SK-N-SH treated with all-trans-retinoic acid at 6 μM for 48 hours (cell line): Measurements from ENCODE around the gene GJC2.

Experiments
- ATAC-seq: fragments of 200-7000 bp; cut with Tn5 transposase; 3 replicates; pipeline ENCODE4 v1.9.1; 2020; ENCODE audit warnings: mild to moderate bottlenecking, moderate library complexity
- ARNTL ChIP-seq: fragments of 450-650 bp; formaldehyde crosslinking; IDR thresholded peaks from 2 replicates; pipeline ENCODE4 v1.5.0; 2020; ENCODE audit warnings: low read depth, mild to moderate bottlenecking, moderate library complexity, borderline replicate concordance
- BACH2 ChIP-seq: fragments of 250-450 bp; sonication (Bioruptor Pico); IDR thresholded peaks from 2 replicates; pipeline ENCODE4 v1.9.0; 2021; ENCODE audit warnings: mild to moderate bottlenecking, borderline replicate concordance
- CSDC2 ChIP-seq: fragments of 250-450 bp; sonication (Bioruptor Pico); IDR thresholded peaks from 2 replicates; pipeline ENCODE4 v1.5.0; 2020; ENCODE audit warnings: mild to moderate bottlenecking, moderate library complexity
- ESRRG ChIP-seq: fragments of 250-450 bp; sonication (Bioruptor Pico); IDR thresholded peaks from 2 replicates; pipeline ENCODE4 v1.6.1; 2021; ENCODE audit warnings: mild to moderate bottlenecking
- GLIS3 ChIP-seq: fragments of 250-450 bp; sonication (Bioruptor Pico); IDR thresholded peaks from 2 replicates; pipeline ENCODE4 v1.5.0; 2020; ENCODE audit warnings: mild to moderate bottlenecking, moderate library complexity
- ISL1 ChIP-seq: fragments of 250-450 bp; sonication (Bioruptor Pico); IDR thresholded peaks from 2 replicates; pipeline ENCODE4 v2.1.2; 2022; ENCODE audit warnings: mild to moderate bottlenecking, moderate library complexity
- OSR1 ChIP-seq: fragments of 250-450 bp; sonication (Bioruptor Pico); IDR thresholded peaks from 2 replicates; pipeline ENCODE4 v1.8.0; 2022; ENCODE audit warnings: moderate library complexity, mild to moderate bottlenecking, inconsistent platforms
- PATZ1 ChIP-seq: fragments of 250-450 bp; sonication (Bioruptor Pico); IDR thresholded peaks from 2 replicates; pipeline ENCODE4 v1.8.0; 2020; ENCODE audit warnings: mild to moderate bottlenecking, moderate library complexity, borderline replicate concordance
- POU6F1 ChIP-seq: fragments of 250-450 bp; sonication (Bioruptor Pico); IDR thresholded peaks from 2 replicates; pipeline ENCODE4 v1.8.0; 2021; ENCODE audit warnings: low read depth, mild to moderate bottlenecking, moderate library complexity, borderline replicate concordance
- PPARA ChIP-seq: fragments of 250-450 bp; sonication (Bioruptor Pico); IDR thresholded peaks from 2 replicates; pipeline ENCODE4 v1.5.0; 2020; ENCODE audit warnings: mild to moderate bottlenecking, borderline replicate concordance
- RARB ChIP-seq: fragments of 250-450 bp; sonication (Bioruptor Pico); IDR thresholded peaks from 2 replicates; pipeline ENCODE4 v1.8.0; 2021; ENCODE audit warnings: mild to moderate bottlenecking, moderate library complexity
- SNAI2 ChIP-seq: fragments of 250-450 bp; sonication (Bioruptor Pico); IDR thresholded peaks from 2 replicates; pipeline ENCODE4 v1.5.0; 2020; ENCODE audit warnings: mild to moderate bottlenecking, moderate library complexity
- TCF4 ChIP-seq: fragments of 250-450 bp; sonication (Bioruptor Pico); IDR thresholded peaks from 2 replicates; pipeline ENCODE4 v1.8.0; 2021; ENCODE audit warnings: mild to moderate bottlenecking, moderate library complexity, borderline replicate concordance
- TOX ChIP-seq: fragments of 250-450 bp; sonication (Bioruptor Pico); IDR thresholded peaks from 2 replicates; pipeline ENCODE4 v1.8.0; 2021; ENCODE audit warnings: mild to moderate bottlenecking, moderate library complexity, borderline replicate concordance
- TSHZ2 ChIP-seq: fragments of 250-450 bp; sonication (Bioruptor Pico); IDR thresholded peaks from 2 replicates; pipeline ENCODE4 v1.5.0; 2020; ENCODE audit warnings: mild to moderate bottlenecking, moderate library complexity
- ZC3H10 ChIP-seq: fragments of 250-450 bp; sonication (Bioruptor Pico); IDR thresholded peaks from 2 replicates; pipeline ENCODE4 v1.5.1; 2021; ENCODE audit warnings: mild to moderate bottlenecking, moderate library complexity
- ZFP3 ChIP-seq: fragments of 250-450 bp; sonication (Bioruptor Pico); IDR thresholded peaks from 2 replicates; pipeline ENCODE4 v1.5.0; 2020; ENCODE audit warnings: mild to moderate bottlenecking, moderate library complexity
- ZFP30 ChIP-seq: fragments of 450-650 bp; formaldehyde crosslinking; IDR thresholded peaks from 2 replicates; pipeline ENCODE4 v1.5.0; 2022; ENCODE audit warnings: mild to moderate bottlenecking, moderate library complexity
- ZNF70 ChIP-seq: fragments of 450-650 bp; formaldehyde crosslinking; IDR thresholded peaks from 2 replicates; pipeline ENCODE4 v1.5.0; 2020; ENCODE audit warnings: mild to moderate bottlenecking, moderate library complexity
- ZNF8 ChIP-seq: fragments of 450-650 bp; formaldehyde crosslinking; IDR thresholded peaks from 2 replicates; pipeline ENCODE4 v1.5.0; 2020; ENCODE audit warnings: mild to moderate bottlenecking, moderate library complexity
- TF ChIP-seq, protein P1 (sequence below): fragments of 250-450 bp; sonication (Bioruptor Pico); IDR thresholded peaks from 2 replicates; pipeline ENCODE4 v1.5.1; 2020; ENCODE audit warnings: low read depth, mild to moderate bottlenecking, moderate library complexity

Gene GJC2

DNA sequence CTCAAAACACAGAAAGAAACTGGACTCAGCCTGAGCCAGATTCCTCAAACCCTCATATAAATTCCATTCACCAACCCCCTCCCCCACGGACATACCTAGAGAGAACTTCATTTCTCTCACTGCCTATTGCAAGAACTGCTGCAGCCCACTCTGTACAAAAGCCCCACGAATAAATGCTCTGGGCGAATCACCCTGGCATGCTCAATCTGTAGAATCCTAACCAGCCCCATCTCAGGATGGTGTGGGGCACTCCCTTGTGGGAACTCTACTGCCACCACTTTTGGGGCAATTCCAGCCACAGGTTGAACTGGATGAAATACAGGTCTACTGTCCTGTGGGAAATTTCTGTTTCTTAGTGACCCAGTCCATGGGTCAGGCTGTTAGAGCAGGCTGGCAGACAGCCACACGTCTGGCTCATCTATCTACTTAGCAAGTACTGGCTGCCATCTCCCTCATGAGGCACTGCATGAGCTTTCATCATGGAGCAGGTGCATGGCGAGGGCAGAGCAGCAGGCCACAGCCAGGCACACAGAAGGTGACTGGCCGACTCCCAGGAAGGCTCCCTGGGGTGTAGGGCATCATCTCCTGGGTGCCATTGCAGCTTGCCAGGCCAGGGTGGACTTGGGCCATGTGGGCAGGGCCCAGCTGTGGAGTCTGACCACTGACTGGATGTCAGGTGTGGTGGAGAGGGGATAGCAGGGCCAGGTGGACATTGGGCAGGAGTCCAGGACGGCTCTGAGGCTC, 45.0 kb upstream of the GJC2 start:
- no peak for ATAC-seq
- no peak for TF ChIP-seq ZFP3 (CRISPR knock-in tag)
- no peak for TF ChIP-seq SNAI2 (CRISPR knock-in tag)
- no peak for TF ChIP-seq ARNTL (CRISPR knock-in tag)
- TF ChIP-seq, protein P1, sequence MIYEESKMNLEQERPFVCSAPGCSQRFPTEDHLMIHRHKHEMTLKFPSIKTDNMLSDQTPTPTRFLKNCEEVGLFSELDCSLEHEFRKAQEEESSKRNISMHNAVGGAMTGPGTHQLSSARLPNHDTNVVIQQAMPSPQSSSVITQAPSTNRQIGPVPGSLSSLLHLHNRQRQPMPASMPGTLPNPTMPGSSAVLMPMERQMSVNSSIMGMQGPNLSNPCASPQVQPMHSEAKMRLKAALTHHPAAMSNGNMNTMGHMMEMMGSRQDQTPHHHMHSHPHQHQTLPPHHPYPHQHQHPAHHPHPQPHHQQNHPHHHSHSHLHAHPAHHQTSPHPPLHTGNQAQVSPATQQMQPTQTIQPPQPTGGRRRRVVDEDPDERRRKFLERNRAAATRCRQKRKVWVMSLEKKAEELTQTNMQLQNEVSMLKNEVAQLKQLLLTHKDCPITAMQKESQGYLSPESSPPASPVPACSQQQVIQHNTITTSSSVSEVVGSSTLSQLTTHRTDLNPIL (CRISPR knock-in tag), result no peak
- TF ChIP-seq RARB, result no peak
- TF ChIP-seq ISL1, result no peak
- no peak for TF ChIP-seq POU6F1
- no peak for TF ChIP-seq PPARA (CRISPR knock-in tag)
- no peak for TF ChIP-seq GLIS3 (CRISPR knock-in tag)
- TF ChIP-seq PATZ1 (CRISPR knock-in tag), result no peak
- no peak for TF ChIP-seq TCF4 (CRISPR knock-in tag)
- TF ChIP-seq TSHZ2, result no peak
- no peak for TF ChIP-seq ESRRG (CRISPR knock-in tag)
- TF ChIP-seq ZFP30 (CRISPR knock-in tag), result no peak
- TF ChIP-seq BACH2 (CRISPR knock-in tag), result no peak
- TF ChIP-seq, all 23 proteins: peak for 0

- TF ChIP-seq TCF4 (CRISPR knock-in tag) (no peak), CSDC2 (CRISPR knock-in tag) (no peak)
- no peak for ATAC-seq
These were observed 44.3 kb upstream of the GJC2 start for GRCh38 chr1:228105270-228105995.

DNA sequence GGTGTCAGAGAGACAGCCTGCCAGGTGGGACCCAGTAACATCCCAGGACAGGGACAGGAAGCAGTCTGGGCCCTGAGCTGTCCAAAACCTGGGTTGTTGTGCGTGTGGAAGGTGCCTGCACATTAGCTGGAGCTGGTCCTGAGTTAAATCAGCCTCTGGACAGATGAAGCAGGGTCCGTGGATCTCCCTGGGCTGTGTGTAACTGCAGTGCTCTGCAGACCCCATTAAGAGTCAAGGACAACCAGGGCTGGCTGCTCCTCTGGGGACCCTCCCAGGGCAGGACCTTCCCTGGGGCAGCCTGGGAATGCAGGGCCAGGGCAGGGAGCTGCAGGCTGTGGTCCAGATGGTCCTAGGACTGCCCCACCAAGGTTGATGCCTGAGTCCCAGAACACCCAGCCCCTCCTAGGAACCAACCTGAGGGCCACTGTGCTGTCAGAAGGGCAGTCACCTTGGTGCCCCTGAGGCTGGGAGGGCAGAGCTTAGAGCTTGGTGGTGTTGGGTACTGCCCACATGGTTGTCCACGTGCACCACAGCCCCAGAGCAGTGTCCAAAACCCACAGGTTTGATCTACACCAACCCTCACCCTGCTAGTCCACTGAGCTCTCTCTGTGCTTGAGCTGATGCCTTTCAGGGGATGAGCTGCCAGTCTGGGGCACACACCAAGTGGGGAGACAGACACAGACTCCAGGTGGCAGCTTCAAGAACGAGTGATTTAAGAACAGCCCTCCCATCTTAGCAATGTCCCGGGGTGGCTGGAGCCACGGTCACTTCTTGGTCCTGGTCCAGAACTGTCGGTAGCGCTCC, 43.5 kb upstream of the GJC2 start:
- no peak for ATAC-seq

GRCh38 chr1:228106800-228107054, 43.0 kb upstream of the GJC2 start:
- ATAC-seq, result no peak
- TF ChIP-seq RARB (no peak), ZNF70 (CRISPR knock-in tag) (no peak), ZC3H10 (CRISPR knock-in tag) (no peak), ZNF8 (no peak), OSR1 (CRISPR knock-in tag) (no peak), GLIS3 (CRISPR knock-in tag) (no peak), TOX (no peak), CSDC2 (CRISPR knock-in tag) (no peak), ZFP3 (CRISPR knock-in tag) (no peak)
- TF ChIP-seq, protein P1 (CRISPR knock-in tag), result no peak
- TF ChIP-seq, all 23 proteins: peak for 0

More for the DNA sequence above, 43.5 kb upstream of the GJC2 start:
- no peak for TF ChIP-seq OSR1 (CRISPR knock-in tag)
- TF ChIP-seq SNAI2 (CRISPR knock-in tag), result no peak
- TF ChIP-seq TCF4 (CRISPR knock-in tag), result no peak
